GM23338 (cell line): Measurements from ENCODE around the gene FUT7. TPM values are rescaled to one million over a fixed set of nuclear protein-coding genes. Genes with fewer than 3 reads are reported as not detected.

ENCODE experiments used
- ATAC-seq: fragments of 200-7000 bp; cut with Tn5 transposase; 3 replicates; pipeline ENCODE4 v1.9.1; 2020
- DNase-seq: peaks from one replicate; pipeline ENCODE4 v3.0.0-alpha.2; 2015; ENCODE audit warnings: low spot score
- H2AFZ ChIP-seq: fragments of 200-600 bp; sonication (generic); 2 replicates; pipeline ENCODE4 v1.8.0; 2016; ENCODE audit warnings: antibody characterized with exemption, mild to moderate bottlenecking, moderate library complexity
- H3F3A ChIP-seq: fragments of 200-600 bp; sonication (generic); replicated peaks from 2 replicates; pipeline ENCODE4 v1.8.0; 2017; ENCODE audit warnings: antibody characterized with exemption, mixed run types, low read depth
- H3K27ac ChIP-seq: fragments of 200-600 bp; sonication (generic); 2 replicates; pipeline ENCODE4 v1.6.1; 2016; ENCODE audit warnings: low read depth
- H3K27me3 ChIP-seq: fragments of 200-600 bp; sonication (generic); 2 replicates; pipeline ENCODE4 v1.8.0; 2016; ENCODE audit warnings: mild to moderate bottlenecking, mixed run types, moderate library complexity; ENCODE audit not compliant: insufficient read depth
- H3K36me3 ChIP-seq: fragments of 200-600 bp; sonication (generic); 2 replicates; pipeline ENCODE4 v1.8.0; 2016; ENCODE audit warnings: mild to moderate bottlenecking; ENCODE audit not compliant: insufficient read depth
- H3K4me1 ChIP-seq: fragments of 200-600 bp; sonication (generic); 2 replicates; pipeline ENCODE4 v1.8.0; 2016; ENCODE audit warnings: mild to moderate bottlenecking, moderate library complexity; ENCODE audit not compliant: insufficient read depth
- H3K4me2 ChIP-seq: fragments of 200-600 bp; sonication (generic); 2 replicates; pipeline ENCODE4 v1.7.1; 2017; ENCODE audit warnings: mixed run types
- H3K4me3 ChIP-seq: fragments of 200-600 bp; sonication (generic); 2 replicates; pipeline ENCODE4 v1.6.1; 2016; ENCODE audit warnings: mixed run types
- H3K79me2 ChIP-seq: fragments of 200-600 bp; sonication (generic); replicated peaks from 2 replicates; pipeline ENCODE4 v1.8.0; 2017; ENCODE audit warnings: mild to moderate bottlenecking; ENCODE audit not compliant: insufficient read depth
- H3K9me2 ChIP-seq: fragments of 200-600 bp; sonication (generic); 2 replicates; pipeline ENCODE4 v1.8.0; 2017; ENCODE audit not compliant: insufficient read depth
- H4K20me1 ChIP-seq: fragments of 200-600 bp; sonication (generic); replicated peaks from 2 replicates; pipeline ENCODE4 v1.8.0; 2017; ENCODE audit warnings: mild to moderate bottlenecking; ENCODE audit not compliant: insufficient read depth
- H3K27ac Mint-ChIP-seq: 2 replicates; pipeline ENCODE4 v1.8.0; 2020; ENCODE audit warnings: inconsistent platforms, mild to moderate bottlenecking, moderate library complexity, mixed read lengths
- H3K27me3 Mint-ChIP-seq: 3 replicates; pipeline ENCODE4 v1.8.0; 2022; ENCODE audit warnings: low read depth, mild to moderate bottlenecking, moderate library complexity, mixed read lengths, inconsistent platforms; ENCODE audit not compliant: insufficient read depth, poor library complexity
- H3K36me3 Mint-ChIP-seq: 3 replicates; pipeline ENCODE4 v1.8.0; 2021; ENCODE audit warnings: low read depth, mild to moderate bottlenecking, inconsistent platforms, moderate library complexity, mixed read lengths
- H3K4me1 Mint-ChIP-seq: 3 replicates; pipeline ENCODE4 v1.8.0; 2020; ENCODE audit warnings: mild to moderate bottlenecking, inconsistent platforms, mixed read lengths
- H3K4me3 Mint-ChIP-seq: 3 replicates; pipeline ENCODE4 v1.8.0; 2021; ENCODE audit warnings: moderate library complexity, mild to moderate bottlenecking, inconsistent platforms, mixed read lengths
- H3K9me3 Mint-ChIP-seq: 3 replicates; pipeline ENCODE4 v1.8.0; 2020; ENCODE audit warnings: moderate library complexity, mild to moderate bottlenecking, inconsistent platforms, mixed read lengths
- CREB1 ChIP-seq: fragments of 250-450 bp; sonication (Bioruptor Pico); IDR thresholded peaks from 2 replicates; pipeline ENCODE4 v1.5.0; 2020; ENCODE audit warnings: low read depth, mild to moderate bottlenecking, moderate library complexity
- JUNB ChIP-seq: IDR thresholded peaks from one replicate; pipeline ENCODE4 v1.6.1; 2016; ENCODE audit warnings: antibody characterized with exemption; ENCODE audit not compliant: unreplicated experiment
- POLR2AphosphoS5 ChIP-seq: IDR thresholded peaks from 2 replicates; pipeline ENCODE4 v1.6.1; 2016; ENCODE audit warnings: antibody characterized with exemption, low read depth
- STAT1 ChIP-seq: IDR thresholded peaks from one replicate; pipeline ENCODE4 v1.6.1; 2016; ENCODE audit warnings: antibody characterized with exemption; ENCODE audit not compliant: unreplicated experiment
- ZNF114 ChIP-seq: fragments of 250-450 bp; sonication (Bioruptor Pico); IDR thresholded peaks from 2 replicates; pipeline ENCODE4 v1.5.0; 2020; ENCODE audit warnings: mild to moderate bottlenecking, moderate library complexity
- ZNF331 ChIP-seq: fragments of 250-450 bp; sonication (Bioruptor Pico); IDR thresholded peaks from 2 replicates; pipeline ENCODE4 v1.5.0; 2020; ENCODE audit warnings: low read depth, mild to moderate bottlenecking, moderate library complexity
- polyA plus RNA-seq: library from polyadenylated mRNA; unstranded; fragments of >200 nt; fragmentation: Nextera tagmentation; extraction: Ambion mirVana; gene quantifications from 2 replicates; pipeline ENCODE4 v1.2.1, GENCODE V29; 2016
- total RNA-seq: library from RNA; depleted of rRNA; stranded (reverse); fragments of >200 nt; shearing (Covaris generic); gene quantifications from 2 replicates; pipeline ENCODE4 v1.2.3, GENCODE V29; 2014
- TF ChIP-seq, protein P1 (sequence below): IDR thresholded peaks from 2 replicates; pipeline ENCODE4 v1.6.1; 2016; ENCODE audit warnings: antibody characterized with exemption
- TF ChIP-seq, protein P2 (sequence below): fragments of 250-450 bp; sonication (Bioruptor Pico); IDR thresholded peaks from 2 replicates; pipeline ENCODE4 v1.5.0; 2020; ENCODE audit warnings: mild to moderate bottlenecking, moderate library complexity
- TF ChIP-seq, protein P3 (sequence below), 2 experiments: fragments of 200-600 bp in 1 of 2; sonication (generic) in 1 of 2; conservative IDR thresholded peaks; 2 replicates each; pipeline versions ENCODE4 v1.5.1 to v1.6.1; 2016 to 2017; ENCODE audit warnings: antibody characterized with exemption in 2 of 2, low read depth in 2 of 2, mild to moderate bottlenecking in 2 of 2, moderate library complexity in 1 of 2

Gene FUT7
- total and polyA plus RNA-seq, 2 experiments from 2014 or later: not detected

DNA sequence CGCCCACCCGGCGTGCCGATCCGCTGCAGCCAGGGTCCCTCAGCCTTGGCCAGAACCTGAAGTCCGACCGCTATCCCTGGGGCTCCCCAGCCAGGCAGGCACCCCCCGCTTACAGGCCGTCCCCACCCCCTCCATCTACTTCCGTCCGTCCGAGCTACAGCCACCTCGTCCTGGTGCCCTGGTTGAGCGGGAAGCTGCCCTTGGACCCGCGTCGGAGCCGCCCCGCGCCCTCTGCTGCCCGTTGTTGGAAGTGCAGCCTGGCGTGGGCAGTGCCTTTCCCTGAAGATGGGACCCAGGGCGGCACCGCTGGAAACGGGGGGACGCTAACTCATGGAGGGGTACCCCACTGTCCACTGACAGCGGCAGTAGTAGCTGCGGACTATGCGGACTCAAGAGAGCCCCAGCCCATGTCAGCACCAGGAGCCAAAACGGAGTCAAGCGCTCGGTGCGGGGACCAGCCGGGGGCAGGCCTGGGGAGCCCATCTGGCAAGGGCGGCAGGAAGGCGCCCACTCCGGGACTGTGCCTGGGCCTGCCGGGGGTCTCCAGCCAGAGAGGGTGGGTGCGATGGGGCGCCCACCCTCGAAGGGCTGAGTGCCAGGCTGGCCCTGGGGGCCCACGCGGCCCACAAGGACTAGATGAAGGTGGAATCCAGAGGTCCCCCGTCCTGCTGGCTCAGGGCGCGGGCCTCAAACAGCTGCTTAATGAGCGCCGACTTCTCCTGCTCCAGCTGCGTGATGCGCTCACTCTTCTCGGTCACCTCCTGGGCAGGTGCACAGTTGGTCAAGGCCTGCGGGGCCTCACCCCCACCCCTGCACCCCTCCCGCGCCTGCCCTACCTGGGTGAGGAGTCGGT lies 32.4 kb upstream of the FUT7 start:
- H3K27ac Mint-ChIP-seq: no peak overlapping the region
- H3K4me3 Mint-ChIP-seq: no peak overlapping the region
- H3K9me2 ChIP-seq: no peaks in the 10 kb centered on the region
- peak; percentile 82 for DNase-seq
- no peaks in the 10 kb centered on the region for H3K9me3 Mint-ChIP-seq
- H3K4me1 ChIP-seq: peaks cover 12% of the 10 kb centered on the region; the same call in 1 of the 2 replicates
- no peak overlapping the region for H2AFZ ChIP-seq
- no peak overlapping the region for H3K27ac ChIP-seq
- TF ChIP-seq JUNB (no peak), ZNF331 (CRISPR knock-in tag) (no peak), ZNF114 (no peak), POLR2AphosphoS5 (no peak; the same call in 1 of the 2 replicates), STAT1 (no peak), CREB1 (CRISPR knock-in tag) (peak; percentile 41; the same call in 1 of the 2 replicates)
- TF ChIP-seq, protein P1, sequence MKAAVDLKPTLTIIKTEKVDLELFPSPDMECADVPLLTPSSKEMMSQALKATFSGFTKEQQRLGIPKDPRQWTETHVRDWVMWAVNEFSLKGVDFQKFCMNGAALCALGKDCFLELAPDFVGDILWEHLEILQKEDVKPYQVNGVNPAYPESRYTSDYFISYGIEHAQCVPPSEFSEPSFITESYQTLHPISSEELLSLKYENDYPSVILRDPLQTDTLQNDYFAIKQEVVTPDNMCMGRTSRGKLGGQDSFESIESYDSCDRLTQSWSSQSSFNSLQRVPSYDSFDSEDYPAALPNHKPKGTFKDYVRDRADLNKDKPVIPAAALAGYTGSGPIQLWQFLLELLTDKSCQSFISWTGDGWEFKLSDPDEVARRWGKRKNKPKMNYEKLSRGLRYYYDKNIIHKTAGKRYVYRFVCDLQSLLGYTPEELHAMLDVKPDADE: no peak
- TF ChIP-seq, protein P2, sequence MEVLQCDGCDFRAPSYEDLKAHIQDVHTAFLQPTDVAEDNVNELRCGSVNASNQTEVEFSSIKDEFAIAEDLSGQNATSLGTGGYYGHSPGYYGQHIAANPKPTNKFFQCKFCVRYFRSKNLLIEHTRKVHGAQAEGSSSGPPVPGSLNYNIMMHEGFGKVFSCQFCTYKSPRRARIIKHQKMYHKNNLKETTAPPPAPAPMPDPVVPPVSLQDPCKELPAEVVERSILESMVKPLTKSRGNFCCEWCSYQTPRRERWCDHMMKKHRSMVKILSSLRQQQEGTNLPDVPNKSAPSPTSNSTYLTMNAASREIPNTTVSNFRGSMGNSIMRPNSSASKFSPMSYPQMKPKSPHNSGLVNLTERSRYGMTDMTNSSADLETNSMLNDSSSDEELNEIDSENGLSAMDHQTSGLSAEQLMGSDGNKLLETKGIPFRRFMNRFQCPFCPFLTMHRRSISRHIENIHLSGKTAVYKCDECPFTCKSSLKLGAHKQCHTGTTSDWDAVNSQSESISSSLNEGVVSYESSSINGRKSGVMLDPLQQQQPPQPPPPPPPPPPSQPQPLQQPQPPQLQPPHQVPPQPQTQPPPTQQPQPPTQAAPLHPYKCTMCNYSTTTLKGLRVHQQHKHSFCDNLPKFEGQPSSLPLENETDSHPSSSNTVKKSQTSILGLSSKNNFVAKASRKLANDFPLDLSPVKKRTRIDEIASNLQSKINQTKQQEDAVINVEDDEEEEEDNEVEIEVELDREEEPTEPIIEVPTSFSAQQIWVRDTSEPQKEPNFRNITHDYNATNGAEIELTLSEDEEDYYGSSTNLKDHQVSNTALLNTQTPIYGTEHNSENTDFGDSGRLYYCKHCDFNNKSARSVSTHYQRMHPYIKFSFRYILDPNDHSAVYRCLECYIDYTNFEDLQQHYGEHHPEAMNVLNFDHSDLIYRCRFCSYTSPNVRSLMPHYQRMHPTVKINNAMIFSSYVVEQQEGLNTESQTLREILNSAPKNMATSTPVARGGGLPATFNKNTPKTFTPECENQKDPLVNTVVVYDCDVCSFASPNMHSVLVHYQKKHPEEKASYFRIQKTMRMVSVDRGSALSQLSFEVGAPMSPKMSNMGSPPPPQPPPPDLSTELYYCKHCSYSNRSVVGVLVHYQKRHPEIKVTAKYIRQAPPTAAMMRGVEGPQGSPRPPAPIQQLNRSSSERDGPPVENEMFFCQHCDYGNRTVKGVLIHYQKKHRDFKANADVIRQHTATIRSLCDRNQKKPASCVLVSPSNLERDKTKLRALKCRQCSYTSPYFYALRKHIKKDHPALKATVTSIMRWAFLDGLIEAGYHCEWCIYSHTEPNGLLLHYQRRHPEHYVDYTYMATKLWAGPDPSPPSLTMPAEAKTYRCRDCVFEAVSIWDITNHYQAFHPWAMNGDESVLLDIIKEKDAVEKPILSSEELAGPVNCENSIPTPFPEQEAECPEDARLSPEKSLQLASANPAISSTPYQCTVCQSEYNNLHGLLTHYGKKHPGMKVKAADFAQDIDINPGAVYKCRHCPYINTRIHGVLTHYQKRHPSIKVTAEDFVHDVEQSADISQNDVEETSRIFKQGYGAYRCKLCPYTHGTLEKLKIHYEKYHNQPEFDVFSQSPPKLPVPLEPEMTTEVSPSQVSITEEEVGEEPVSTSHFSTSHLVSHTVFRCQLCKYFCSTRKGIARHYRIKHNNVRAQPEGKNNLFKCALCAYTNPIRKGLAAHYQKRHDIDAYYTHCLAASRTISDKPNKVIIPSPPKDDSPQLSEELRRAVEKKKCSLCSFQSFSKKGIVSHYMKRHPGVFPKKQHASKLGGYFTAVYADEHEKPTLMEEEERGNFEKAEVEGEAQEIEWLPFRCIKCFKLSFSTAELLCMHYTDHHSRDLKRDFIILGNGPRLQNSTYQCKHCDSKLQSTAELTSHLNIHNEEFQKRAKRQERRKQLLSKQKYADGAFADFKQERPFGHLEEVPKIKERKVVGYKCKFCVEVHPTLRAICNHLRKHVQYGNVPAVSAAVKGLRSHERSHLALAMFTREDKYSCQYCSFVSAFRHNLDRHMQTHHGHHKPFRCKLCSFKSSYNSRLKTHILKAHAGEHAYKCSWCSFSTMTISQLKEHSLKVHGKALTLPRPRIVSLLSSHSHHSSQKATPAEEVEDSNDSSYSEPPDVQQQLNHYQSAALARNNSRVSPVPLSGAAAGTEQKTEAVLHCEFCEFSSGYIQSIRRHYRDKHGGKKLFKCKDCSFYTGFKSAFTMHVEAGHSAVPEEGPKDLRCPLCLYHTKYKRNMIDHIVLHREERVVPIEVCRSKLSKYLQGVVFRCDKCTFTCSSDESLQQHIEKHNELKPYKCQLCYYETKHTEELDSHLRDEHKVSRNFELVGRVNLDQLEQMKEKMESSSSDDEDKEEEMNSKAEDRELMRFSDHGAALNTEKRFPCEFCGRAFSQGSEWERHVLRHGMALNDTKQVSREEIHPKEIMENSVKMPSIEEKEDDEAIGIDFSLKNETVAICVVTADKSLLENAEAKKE (CRISPR knock-in tag): no peak
- TF ChIP-seq, protein P3, sequence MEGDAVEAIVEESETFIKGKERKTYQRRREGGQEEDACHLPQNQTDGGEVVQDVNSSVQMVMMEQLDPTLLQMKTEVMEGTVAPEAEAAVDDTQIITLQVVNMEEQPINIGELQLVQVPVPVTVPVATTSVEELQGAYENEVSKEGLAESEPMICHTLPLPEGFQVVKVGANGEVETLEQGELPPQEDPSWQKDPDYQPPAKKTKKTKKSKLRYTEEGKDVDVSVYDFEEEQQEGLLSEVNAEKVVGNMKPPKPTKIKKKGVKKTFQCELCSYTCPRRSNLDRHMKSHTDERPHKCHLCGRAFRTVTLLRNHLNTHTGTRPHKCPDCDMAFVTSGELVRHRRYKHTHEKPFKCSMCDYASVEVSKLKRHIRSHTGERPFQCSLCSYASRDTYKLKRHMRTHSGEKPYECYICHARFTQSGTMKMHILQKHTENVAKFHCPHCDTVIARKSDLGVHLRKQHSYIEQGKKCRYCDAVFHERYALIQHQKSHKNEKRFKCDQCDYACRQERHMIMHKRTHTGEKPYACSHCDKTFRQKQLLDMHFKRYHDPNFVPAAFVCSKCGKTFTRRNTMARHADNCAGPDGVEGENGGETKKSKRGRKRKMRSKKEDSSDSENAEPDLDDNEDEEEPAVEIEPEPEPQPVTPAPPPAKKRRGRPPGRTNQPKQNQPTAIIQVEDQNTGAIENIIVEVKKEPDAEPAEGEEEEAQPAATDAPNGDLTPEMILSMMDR (conservative IDR thresholded peaks at IDR 0.05; ENCODE audit: low read depth in 2 of 2): peak; percentile 79 to 92
- no peak overlapping the region for H3K4me2 ChIP-seq
- H3K36me3 Mint-ChIP-seq: no peaks in the 10 kb centered on the region; the same call in 2 of the 3 replicates
- H3K27me3 Mint-ChIP-seq: peaks cover 3% of the 10 kb centered on the region
- no peaks in the 10 kb centered on the region; the same call in 1 of the 2 replicates for H3K36me3 ChIP-seq
- H3K79me2 ChIP-seq: peaks cover 10% of the 10 kb centered on the region; the same call in 1 of the 2 replicates
- H3K4me3 ChIP-seq: no peak overlapping the region
- H4K20me1 ChIP-seq: peaks cover 11% of the 10 kb centered on the region; the same call in 1 of the 2 replicates
- H3F3A ChIP-seq: peaks cover 7% of the 10 kb centered on the region; the same call in 1 of the 2 replicates
- peaks cover 7% of the 10 kb centered on the region; the same call in 1 of the 2 replicates for H3K27me3 ChIP-seq
- peaks cover 10% of the 10 kb centered on the region for H3K4me1 Mint-ChIP-seq
- peak; percentile 72 for ATAC-seq
